Activated CD8-positive, alpha-beta memory T cell treated with anti-CD3 and anti-CD28 coated beads, Interleukin-2, amount 10 ng/mL, durations not matched to agents 7 days and 5 days (primary cell): ENCODE measurements around the gene SLC7A8. TPM values are rescaled to one million over a fixed set of nuclear protein-coding genes. Genes with fewer than 3 reads are reported as not detected.

Source experiments
- ATAC-seq: fragments of 150-1000 bp; cut with Tn5 transposase; one replicate; pipeline ENCODE4 v1.10.0; 2021; ENCODE audit warnings: moderate library complexity
- CTCF ChIA-PET: fragments of 350-600 bp; sonication (Branson Sonifier 250); formaldehyde crosslinking; loops from one replicate; lab custom pipeline; 2021; ENCODE audit warnings: antibody characterized with exemption; lab: Charles Lee
- DNase-seq: peaks from one replicate; pipeline ENCODE4 v3.0.0-alpha.2; 2020
- H3K27ac Mint-ChIP-seq: one replicate; pipeline ENCODE4 v1.8.0; 2021; ENCODE audit warnings: mild to moderate bottlenecking, mixed read lengths
- H3K27me3 Mint-ChIP-seq: one replicate; pipeline ENCODE4 v1.8.0; 2021; ENCODE audit warnings: mixed read lengths
- H3K36me3 Mint-ChIP-seq: one replicate; pipeline ENCODE4 v1.8.0; 2021; ENCODE audit warnings: mild to moderate bottlenecking, mixed read lengths
- H3K4me1 Mint-ChIP-seq: one replicate; pipeline ENCODE4 v1.8.0; 2021; ENCODE audit warnings: mixed read lengths
- H3K4me3 Mint-ChIP-seq: one replicate; pipeline ENCODE4 v1.8.0; 2021; ENCODE audit warnings: mild to moderate bottlenecking, moderate library complexity, mixed read lengths
- H3K9me3 Mint-ChIP-seq: one replicate; pipeline ENCODE4 v1.8.0; 2022; ENCODE audit warnings: low read depth, mixed read lengths
- total RNA-seq, 2 experiments: library from RNA; stranded (reverse); gene quantifications; one replicate each; pipeline ENCODE4 v1.2.3, GENCODE V29; 2021

Gene SLC7A8
- total RNA-seq, 2 experiments from 2014 or later: 0.54 to 0.91 TPM

DNA sequence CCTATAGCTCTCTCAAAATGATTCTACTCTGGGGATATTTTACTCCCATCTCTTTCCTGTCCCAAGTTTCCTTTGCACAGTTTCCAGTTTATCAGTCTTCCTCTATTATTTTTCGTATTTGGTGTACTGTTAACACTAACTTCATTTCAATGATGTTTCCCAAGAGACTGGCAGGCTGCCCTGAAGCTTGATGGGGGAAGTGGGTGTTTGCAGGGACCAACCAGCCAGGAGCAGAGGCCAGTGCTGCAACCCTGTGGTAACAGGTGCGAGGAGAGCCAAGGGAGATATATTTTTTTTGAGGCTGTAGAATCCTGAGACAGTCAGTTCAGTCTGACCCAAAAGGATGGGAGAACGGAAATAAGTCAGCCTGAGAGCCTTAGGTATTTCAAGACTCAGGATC, 52.6 kb downstream of the SLC7A8 start:
- no peak overlapping the region for H3K4me3 Mint-ChIP-seq
- ATAC-seq: no peak
- H3K27ac Mint-ChIP-seq: no peak overlapping the region
- CTCF ChIA-PET: interaction anchor here (0.9 to 5.2 kb wide), 4 partner anchors 10 to 62 kb away, joined by 3 to 36 read pairs (median 4); no protein-coding TSS in a partner anchor
- no peaks in the 10 kb centered on the region for H3K9me3 Mint-ChIP-seq
- peaks cover 7% of the 10 kb centered on the region for H3K27me3 Mint-ChIP-seq
- H3K36me3 Mint-ChIP-seq: no peaks in the 10 kb centered on the region
- H3K4me1 Mint-ChIP-seq: peaks cover 9% of the 10 kb centered on the region
- no peak for DNase-seq

GRCh38 chr14:23129759-23130316, 53.6 kb downstream of the SLC7A8 start:
- no peak for DNase-seq
- Mint-ChIP-seq H3K27me3 (peaks cover 7% of the 10 kb centered on the region), H3K4me3 (no peak overlapping the region), H3K27ac (no peak overlapping the region), H3K9me3 (no peaks in the 10 kb centered on the region), H3K4me1 (peaks cover 9% of the 10 kb centered on the region), H3K36me3 (no peaks in the 10 kb centered on the region)
- no peak for ATAC-seq
- CTCF ChIA-PET: interaction anchor here (1.1 to 5.2 kb wide), 2 partner anchors 9 to 58 kb away, joined by 4 to 36 read pairs; no protein-coding TSS in a partner anchor

- Mint-ChIP-seq H3K36me3 (no peaks in the 10 kb centered on the region), H3K9me3 (no peaks in the 10 kb centered on the region), H3K27me3 (peaks cover 7% of the 10 kb centered on the region), H3K27ac (no peak overlapping the region), H3K4me3 (no peak overlapping the region), H3K4me1 (peaks cover 9% of the 10 kb centered on the region)
- ATAC-seq (no peak), DNase-seq (no peak)
- CTCF ChIA-PET: interaction anchor here (0.8 to 5.2 kb wide), 2 partner anchors 9 to 143 kb away, joined by 3 to 36 read pairs; no protein-coding TSS in a partner anchor
Measured at GRCh38 chr14:23128969-23129758, 54.3 kb downstream of the SLC7A8 start.

DNA sequence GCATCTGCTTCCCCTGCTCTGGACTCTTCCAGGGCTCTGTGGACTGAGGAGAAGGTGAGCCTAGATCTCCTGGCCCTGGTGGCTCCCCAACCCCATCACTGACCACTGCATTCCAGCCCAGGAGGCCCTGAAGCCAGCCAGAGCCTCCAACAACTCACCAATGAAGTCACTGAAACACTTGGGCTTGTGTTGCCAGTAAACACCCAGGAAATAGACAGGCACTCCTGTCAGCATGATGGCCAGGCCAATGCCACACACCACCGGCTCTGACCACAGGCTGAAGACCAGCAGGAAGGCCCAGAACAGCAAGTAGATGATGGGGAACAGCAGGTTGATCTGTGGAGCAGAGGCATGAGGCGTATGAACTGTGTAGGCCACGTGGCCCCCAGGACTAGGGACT, 55.6 kb downstream of the SLC7A8 start:
- Mint-ChIP-seq H3K27me3 (peaks cover 7% of the 10 kb centered on the region), H3K27ac (peak overlapping the region; percentile 5), H3K36me3 (no peaks in the 10 kb centered on the region), H3K4me1 (peaks cover 9% of the 10 kb centered on the region), H3K4me3 (no peak overlapping the region), H3K9me3 (no peaks in the 10 kb centered on the region)
- ATAC-seq (no peak), DNase-seq (no peak)
- CTCF ChIA-PET: no interaction called here

DNA sequence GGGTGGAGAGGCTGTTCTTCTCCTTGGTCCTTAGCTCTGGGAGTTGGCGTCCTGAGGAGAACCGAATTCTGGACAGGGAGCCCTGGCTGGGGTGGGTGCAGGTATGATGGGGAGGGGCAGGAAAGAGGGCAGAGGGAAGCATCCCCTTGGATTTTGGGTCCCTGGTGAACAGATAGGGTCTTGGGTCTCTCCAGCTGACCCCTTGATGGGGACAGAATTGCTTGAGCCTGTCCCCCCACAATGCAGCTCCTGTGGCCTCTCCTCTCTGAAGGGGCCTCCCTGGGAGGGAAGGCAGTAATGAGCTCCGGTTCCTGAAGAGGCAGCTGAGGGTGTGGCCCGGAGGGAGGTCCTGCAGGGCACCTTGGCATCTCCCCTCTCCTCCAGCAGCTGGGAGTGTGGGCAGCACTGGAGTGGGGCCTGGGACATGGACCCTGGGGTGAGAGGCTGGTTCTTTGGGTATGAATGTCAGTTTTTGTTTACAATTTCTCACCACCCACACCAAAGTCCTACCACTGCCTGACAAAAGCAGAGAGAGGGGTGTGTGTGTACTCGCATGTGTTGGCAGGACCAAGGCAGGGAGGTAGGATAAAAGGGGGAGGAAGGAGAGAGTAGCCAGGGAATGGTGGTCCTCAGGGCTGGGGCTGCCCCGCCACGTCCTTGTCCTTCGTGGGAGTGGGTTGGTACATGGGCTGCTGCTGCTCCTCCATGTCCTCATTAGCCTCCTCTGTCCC, 56.7 kb downstream of the SLC7A8 start:
- H3K36me3 Mint-ChIP-seq: no peaks in the 10 kb centered on the region
- peaks cover 7% of the 10 kb centered on the region for H3K27me3 Mint-ChIP-seq
- no peak overlapping the region for H3K27ac Mint-ChIP-seq
- H3K4me3 Mint-ChIP-seq: no peak overlapping the region
- ATAC-seq: no peak
- CTCF ChIA-PET: interaction anchor here (1.0 kb wide), 1 partner anchor 60 kb away, joined by 3 read pairs; no protein-coding TSS in a partner anchor
- no peaks in the 10 kb centered on the region for H3K9me3 Mint-ChIP-seq
- no peak for DNase-seq
- H3K4me1 Mint-ChIP-seq: peaks cover 9% of the 10 kb centered on the region

DNA sequence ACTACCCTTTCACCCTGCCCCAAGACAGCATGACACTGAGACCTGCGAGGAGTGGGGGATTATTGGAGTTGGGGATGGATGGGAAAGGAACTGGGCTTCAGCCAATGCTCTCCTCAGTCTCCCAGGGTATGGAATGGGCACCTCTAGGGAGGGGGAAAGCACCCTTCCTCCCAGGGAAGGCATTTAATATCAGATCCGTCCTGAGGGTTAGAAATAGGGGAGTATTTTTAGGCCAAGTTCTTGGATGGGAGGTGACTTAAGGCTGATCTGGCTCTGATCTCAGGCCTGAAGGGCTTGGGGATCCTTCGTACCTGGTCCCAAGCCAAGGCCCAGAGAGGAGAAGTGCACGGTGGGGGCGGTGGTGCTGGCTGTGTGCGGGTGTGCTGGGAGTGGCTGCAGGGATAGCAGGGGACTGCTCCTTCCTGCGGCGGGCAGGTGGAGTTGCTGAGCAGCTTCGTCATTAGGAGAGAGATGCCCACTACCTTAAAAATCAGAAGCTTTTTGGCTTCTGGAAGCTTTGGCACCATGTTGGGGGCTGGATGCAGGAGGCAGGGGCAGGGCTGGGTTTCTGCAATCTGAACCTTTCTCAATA, 57.4 kb downstream of the SLC7A8 start:
- CTCF ChIA-PET: interaction anchor here (1.0 to 6.8 kb wide), 2 partner anchors 56 to 61 kb away, joined by 3 to 285 read pairs; partner anchors contain the start of gene SLC7A8
- Mint-ChIP-seq H3K27me3 (peaks cover 7% of the 10 kb centered on the region), H3K36me3 (no peaks in the 10 kb centered on the region), H3K27ac (no peak overlapping the region), H3K4me3 (no peak overlapping the region), H3K4me1 (peaks cover 16% of the 10 kb centered on the region), H3K9me3 (no peaks in the 10 kb centered on the region)
- DNase-seq: no peak
- ATAC-seq: no peak

DNA sequence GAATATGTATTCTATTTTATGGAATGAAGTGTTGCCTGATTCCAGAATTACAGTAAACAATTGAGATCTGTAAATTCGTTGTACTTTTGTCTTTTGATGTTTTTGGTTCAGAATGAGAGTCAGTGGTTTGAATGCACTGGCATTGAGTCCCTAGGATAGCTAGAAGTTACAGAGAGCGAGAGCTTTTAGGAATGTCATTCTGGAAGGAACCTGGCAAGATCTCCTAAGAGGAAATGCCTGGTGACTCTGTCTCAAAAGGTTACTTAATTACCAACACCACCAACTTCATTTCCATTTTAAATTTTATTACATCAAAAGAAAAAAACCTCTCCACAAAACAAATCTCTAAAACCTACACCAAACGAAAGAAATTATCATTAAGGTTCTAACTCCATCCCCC, 58.4 kb downstream of the SLC7A8 start:
- Mint-ChIP-seq H3K36me3 (no peaks in the 10 kb centered on the region), H3K27me3 (peaks cover 2% of the 10 kb centered on the region), H3K4me3 (no peak overlapping the region), H3K27ac (no peak overlapping the region), H3K9me3 (no peaks in the 10 kb centered on the region), H3K4me1 (peaks cover 26% of the 10 kb centered on the region)
- CTCF ChIA-PET: interaction anchor here (0.8 to 6.8 kb wide), 3 partner anchors 56 to 70 kb away, joined by 3 to 285 read pairs (median 3); partner anchors contain the start of gene SLC7A8
- ATAC-seq: no peak
- no peak for DNase-seq

- H3K27ac Mint-ChIP-seq: no peak overlapping the region
- H3K9me3 Mint-ChIP-seq: no peaks in the 10 kb centered on the region
- H3K4me1 Mint-ChIP-seq: peaks cover 32% of the 10 kb centered on the region
- H3K4me3 Mint-ChIP-seq: no peak overlapping the region
- DNase-seq (no peak), ATAC-seq (no peak)
- H3K27me3 Mint-ChIP-seq: peaks cover 2% of the 10 kb centered on the region
- H3K36me3 Mint-ChIP-seq: no peaks in the 10 kb centered on the region
- CTCF ChIA-PET: interaction anchor here (1.2 to 6.8 kb wide), 2 partner anchors 56 to 57 kb away, joined by 3 to 285 read pairs; partner anchors contain the start of gene SLC7A8
Measured at GRCh38 chr14:23124337-23124954, 59.0 kb downstream of the SLC7A8 start.

DNA sequence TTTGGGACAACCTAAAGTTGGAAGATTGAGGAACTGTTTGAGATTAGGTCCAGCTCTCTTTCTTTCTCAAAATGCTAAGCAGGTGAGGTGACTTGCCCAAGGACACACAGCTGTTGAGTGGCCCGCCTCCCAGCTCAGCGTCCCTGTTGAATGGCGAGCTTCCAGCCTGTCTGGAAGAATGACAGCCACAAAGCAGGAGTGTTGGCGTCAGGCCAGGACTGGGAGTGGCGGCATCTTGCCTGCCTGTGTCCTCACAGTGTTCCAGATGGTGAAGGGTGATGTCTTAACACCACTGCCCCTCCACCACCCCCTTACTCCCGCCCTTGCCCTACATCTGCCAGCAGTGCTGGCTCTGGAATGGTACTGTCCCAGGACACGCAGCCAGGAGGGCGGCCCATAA, 60.0 kb downstream of the SLC7A8 start:
- Mint-ChIP-seq H3K4me3 (no peak overlapping the region), H3K9me3 (no peaks in the 10 kb centered on the region), H3K27me3 (no peaks in the 10 kb centered on the region), H3K27ac (no peak overlapping the region), H3K4me1 (peaks cover 36% of the 10 kb centered on the region), H3K36me3 (no peaks in the 10 kb centered on the region)
- DNase-seq (no peak), ATAC-seq (no peak)
- CTCF ChIA-PET: interaction anchor here (0.5 to 6.8 kb wide), 2 partner anchors 38 to 58 kb away, joined by 3 to 285 read pairs; partner anchors contain the start of gene SLC7A8

DNA sequence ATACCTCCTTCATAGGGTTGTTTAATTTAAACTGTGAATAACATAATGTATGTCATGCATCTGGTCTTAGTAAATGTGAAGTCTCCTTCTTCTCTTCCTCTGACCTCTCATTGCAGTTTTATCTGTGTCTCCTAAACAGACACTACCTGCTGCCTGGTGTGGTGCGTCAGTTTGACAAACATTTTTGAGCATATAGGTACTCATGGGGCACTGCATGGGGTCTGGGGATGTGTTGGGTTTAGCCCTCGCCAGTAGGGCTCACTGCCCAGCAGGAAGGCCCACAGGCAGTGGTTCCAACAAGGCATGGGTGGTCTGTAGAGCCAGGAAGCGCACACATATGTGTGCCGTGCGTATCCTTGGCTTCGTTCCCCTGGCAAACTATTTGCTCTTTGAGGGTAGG, 61.4 kb downstream of the SLC7A8 start:
- no peak for ATAC-seq
- Mint-ChIP-seq H3K4me3 (no peak overlapping the region), H3K36me3 (no peaks in the 10 kb centered on the region), H3K9me3 (no peaks in the 10 kb centered on the region), H3K27ac (no peak overlapping the region), H3K27me3 (no peaks in the 10 kb centered on the region), H3K4me1 (peaks cover 34% of the 10 kb centered on the region)
- DNase-seq: no peak
- CTCF ChIA-PET: interaction anchor here (0.9 to 6.8 kb wide), 20 partner anchors 10 to 260 kb away, joined by 3 to 285 read pairs (median 16); partner anchors contain the start of genes ACIN1, C14orf119, CDH24 and HAUS4

- ATAC-seq: no peak
- no peak overlapping the region for H3K4me3 Mint-ChIP-seq
- no peaks in the 10 kb centered on the region for H3K27me3 Mint-ChIP-seq
- peaks cover 34% of the 10 kb centered on the region for H3K4me1 Mint-ChIP-seq
- H3K27ac Mint-ChIP-seq: peak overlapping the region; percentile 91
- CTCF ChIA-PET: interaction anchor here (0.7 to 6.8 kb wide), 42 partner anchors 9 to 260 kb away, joined by 3 to 285 read pairs (median 7); partner anchors contain the start of genes ACIN1, C14orf119, CDH24 and CIROP
- peak; percentile 51 for DNase-seq
- no peaks in the 10 kb centered on the region for H3K36me3 Mint-ChIP-seq
- no peaks in the 10 kb centered on the region for H3K9me3 Mint-ChIP-seq
Measured at GRCh38 chr14:23121361-23121771, 62.1 kb downstream of the SLC7A8 start.

DNA sequence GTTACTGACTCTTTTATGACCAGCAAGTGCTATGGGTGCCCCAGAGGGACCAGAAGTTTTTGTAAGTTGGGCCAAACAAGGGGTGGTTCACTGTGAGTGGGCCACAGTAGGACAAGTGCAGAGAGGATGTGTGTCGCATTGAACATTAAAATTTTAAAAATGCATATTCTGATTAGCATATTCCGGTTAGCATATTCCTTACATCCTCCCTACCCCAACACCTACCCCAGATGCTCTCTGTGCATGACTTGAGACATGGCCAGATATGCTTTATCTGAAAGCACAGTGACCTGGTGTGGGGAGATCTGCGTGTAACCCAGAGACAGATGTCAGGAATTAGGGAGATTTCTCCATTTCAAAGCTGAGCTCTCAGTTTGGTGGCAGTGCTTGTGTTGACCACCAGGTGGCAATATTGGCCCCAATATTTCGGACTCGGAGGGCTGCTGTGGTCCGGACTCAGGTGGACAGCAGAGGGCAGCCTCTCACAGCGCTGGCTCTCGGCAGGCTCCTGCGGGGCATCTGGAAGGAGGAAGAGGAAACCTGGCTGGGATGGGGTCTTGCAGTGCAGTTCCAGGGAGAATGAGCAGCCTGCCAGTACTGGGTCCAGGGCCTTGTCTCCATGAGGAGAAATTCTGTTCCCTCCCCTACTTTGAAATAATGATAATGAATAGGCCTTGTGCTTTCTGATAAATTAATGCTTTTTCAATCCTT, 62.8 kb downstream of the SLC7A8 start:
- CTCF ChIA-PET: interaction anchor here (0.6 to 6.8 kb wide), 69 partner anchors 9 to 433 kb away, joined by 3 to 285 read pairs (median 5); partner anchors contain the start of genes ACIN1, AJUBA, C14orf119 and CDH24
- H3K4me3 Mint-ChIP-seq: peak overlapping the region; percentile 22
- H3K9me3 Mint-ChIP-seq: no peaks in the 10 kb centered on the region
- ATAC-seq (peak; percentile 84), DNase-seq (peak; percentile 91)
- H3K36me3 Mint-ChIP-seq: no peaks in the 10 kb centered on the region
- no peaks in the 10 kb centered on the region for H3K27me3 Mint-ChIP-seq
- H3K4me1 Mint-ChIP-seq: peaks cover 35% of the 10 kb centered on the region
- H3K27ac Mint-ChIP-seq: peak overlapping the region; percentile 91
